ENCODE data around the gene HSD3B7. TPM values are rescaled to one million over a fixed set of nuclear protein-coding genes. Genes with fewer than 3 reads are reported as not detected.

The HSD3B7 gene
- total and polyA plus RNA-seq, 10 of the 15 experiments (the other 5 are each of a cell fraction or from before 2014, with no cell fraction given), result 0.18 to 1.8 (median 0.48) TPM; not detected in 1

- TF ChIP-seq E2F8 (IDR thresholded peaks at IDR 0.05; ENCODE audit: low read depth, partially characterized antibody) (no peak), WRNIP1 (IDR thresholded peaks at IDR 0.05; ENCODE audit: borderline replicate concordance, low read depth, low read length) (no peak), CTCF (IDR thresholded peaks at IDR 0.05 in 2 of 3, conservative IDR thresholded peaks at IDR 0.05 in 1 of 3; ENCODE audit: control insufficient read depth in 2 of 3, extremely low read depth in 1 of 3, insufficient read depth in 1 of 3, low read depth in 3 of 3, low read length in 3 of 3) (no peak), NR2C2 (IDR thresholded peaks at IDR 0.05; ENCODE audit: borderline replicate concordance, control insufficient read depth, insufficient read length, low read depth) (no peak), MAX (IDR thresholded peaks at IDR 0.05; ENCODE audit: low read depth, low read length) (no peak), RAD21 (IDR thresholded peaks at IDR 0.05; ENCODE audit: insufficient read depth, low read depth, low read length) (no peak), ZNF217 (IDR thresholded peaks at IDR 0.05) (no peak), KAT2A (conservative IDR thresholded peaks at IDR 0.05; ENCODE audit: control insufficient read depth, low read depth, low read length) (no peak), IKZF1 (conservative IDR thresholded peaks at IDR 0.05) (peak; percentile 93), ZNF384 (IDR thresholded peaks at IDR 0.05; ENCODE audit: borderline replicate concordance, low read depth, low read length) (no peak), ZBTB4 (CRISPR knock-in tag; IDR thresholded peaks at IDR 0.05) (no peak), EP300 (IDR thresholded peaks at IDR 0.05; ENCODE audit: borderline replicate concordance in 1 of 2, control insufficient read depth in 1 of 2, low read depth in 2 of 2, low read length in 2 of 2) (0 out of 4 replicates have a peak, but pooled peaks of 1 of the 2 experiments have one; percentile 24), TBL1XR1 (IDR thresholded peaks at IDR 0.05; ENCODE audit: low read depth, low read length) (no peak), IKZF2 (IDR thresholded peaks at IDR 0.05) (peak; percentile 59 to 67), HCFC1 (IDR thresholded peaks at IDR 0.05; ENCODE audit: low read length) (no peak; the same call in 1 of the 2 replicates), ASH2L (IDR thresholded peaks at IDR 0.05; ENCODE audit: borderline replicate concordance, low read depth) (no peak)
Measured at GRCh38 chr16:30948667-30949649, 36.0 kb upstream of the HSD3B7 start, which contains the start of gene ORAI3 (continued).
